NB4 (cell line): ENCODE measurements around the gene EIF1.

Experiments
- DNase-seq: peaks from one replicate; pipeline ENCODE4 v3.0.0; 2010; ENCODE audit warnings: low read depth
- H3K4me3 ChIP-seq: one replicate; pipeline ENCODE4 v1.5.1; 2011; ENCODE audit warnings: mild to moderate bottlenecking, low read depth, low read length, moderate library complexity
- CTCF ChIP-seq: IDR thresholded peaks from one replicate; pipeline ENCODE4 v1.5.1; 2012; ENCODE audit warnings: low read depth, low read length
- MAX ChIP-seq: IDR thresholded peaks from 2 replicates; pipeline ENCODE4 v1.6.1; 2011; ENCODE audit warnings: low read depth, low read length
- MYC ChIP-seq: IDR thresholded peaks from 2 replicates; pipeline ENCODE4 v1.6.1; 2011; ENCODE audit warnings: low read depth, low read length
- POLR2A ChIP-seq: IDR thresholded peaks from 2 replicates; pipeline ENCODE4 v1.6.1; 2011; ENCODE audit warnings: mild to moderate bottlenecking; ENCODE audit not compliant: insufficient read length; ENCODE audit errors: extremely low read depth

Gene EIF1

GRCh38 chr17:41740506-41740905 is 51.8 kb downstream of the EIF1 start:
- no peak for TF ChIP-seq CTCF
- TF ChIP-seq POLR2A: no peak
- TF ChIP-seq MAX: no peak
- no peak for TF ChIP-seq MYC
- H3K4me3 ChIP-seq: no peak overlapping the region
- DNase-seq: no peak

GRCh38 chr17:41741709-41742108 is 53.0 kb downstream of the EIF1 start:
- TF ChIP-seq MYC (no peak), MAX (no peak), CTCF (no peak), POLR2A (no peak)
- H3K4me3 ChIP-seq: no peak overlapping the region
- no peak for DNase-seq
